Activated CD4-positive, alpha-beta T cell treated with anti-CD3 and anti-CD28 coated beads for 48 hours (primary cell): ENCODE data around the gene ZNF534.
"Not testable (repeated sequence)": the region's sequence is repeated elsewhere in the genome, so short reads cannot be mapped to it uniquely, and the experiment has no call there.

ENCODE experiments used
- DNase-seq: peaks from one replicate; pipeline ENCODE4 v3.0.0-alpha.2; 2020

Gene ZNF534

GRCh38 chr19:52428937-52429336 lies at the start of gene ZNF534:
Gene ZNF534, plus strand, starts transcription at chr19:52429148. Its CDS starts 2,327 bp downstream, at chr19:52431475.
- no peak for DNase-seq

DNA sequence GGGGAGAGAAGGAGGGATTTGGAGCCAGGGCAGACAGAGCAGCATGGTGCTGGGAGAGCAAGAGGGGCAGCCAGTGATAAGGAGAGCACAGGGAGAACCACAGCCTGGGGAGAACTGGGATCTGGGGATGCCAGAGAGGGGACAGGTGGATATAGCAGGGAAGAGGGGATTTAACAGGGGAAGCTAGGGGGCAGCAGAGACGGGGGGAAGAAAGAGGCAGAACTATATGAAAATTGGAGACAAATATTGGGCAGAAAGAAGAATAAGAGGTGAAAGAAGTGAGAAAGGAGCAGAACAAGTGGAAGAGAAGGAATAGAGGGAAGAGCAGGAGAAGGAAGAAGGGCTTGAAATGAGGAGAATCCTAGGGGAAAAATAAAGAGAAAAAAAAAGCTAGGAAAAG lies 37.8 kb upstream of the ZNF534 start:
- no peak for DNase-seq

GRCh38 chr19:52397310-52398080 lies 31.5 kb upstream of the ZNF534 start, which contains the start of gene ZNF528:
Gene ZNF528, plus strand, starts transcription at chr19:52397849. Its CDS starts 4,165 bp downstream, at chr19:52402014.
- peak; percentile 97 for DNase-seq

DNA sequence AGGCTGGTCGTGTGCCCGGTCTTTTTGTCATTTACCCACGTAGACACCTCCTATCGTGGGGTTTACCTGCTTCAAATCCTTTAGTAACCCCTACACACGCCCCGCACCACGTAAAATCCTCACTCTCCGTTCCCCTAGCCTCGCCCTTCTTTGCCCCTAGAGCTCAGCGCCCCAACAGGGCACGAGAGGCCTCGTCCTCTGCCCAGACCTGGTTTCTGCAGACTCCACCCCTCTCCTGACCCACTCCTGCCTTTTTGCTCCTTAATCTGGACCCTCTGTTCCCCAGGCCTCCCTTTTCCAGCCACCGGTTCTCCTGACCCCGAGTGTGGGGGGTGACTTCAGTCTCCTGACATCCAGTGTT lies 30.9 kb upstream of the ZNF534 start:
- peak; percentile 22 for DNase-seq

DNA sequence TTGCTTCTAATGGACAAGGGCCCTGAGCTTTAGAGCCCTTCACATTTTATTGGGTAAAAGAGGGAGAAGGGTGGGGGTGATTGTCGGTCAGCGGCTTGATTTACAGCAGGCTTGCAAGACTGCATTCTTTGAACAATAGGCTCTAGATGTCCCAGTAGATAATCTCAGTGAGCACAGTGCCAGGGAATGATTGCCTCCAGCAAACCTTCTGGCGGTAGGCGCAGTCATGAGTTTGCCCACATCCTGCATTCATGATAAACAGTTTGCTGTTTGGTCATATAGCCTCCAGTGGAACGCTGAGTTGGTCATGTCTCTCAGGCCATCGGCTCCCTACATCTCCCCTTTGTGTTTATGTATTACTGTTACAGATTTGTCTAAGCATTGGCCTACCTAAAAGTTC lies 18.7 kb upstream of the ZNF534 start:
- DNase-seq, result no peak

DNA sequence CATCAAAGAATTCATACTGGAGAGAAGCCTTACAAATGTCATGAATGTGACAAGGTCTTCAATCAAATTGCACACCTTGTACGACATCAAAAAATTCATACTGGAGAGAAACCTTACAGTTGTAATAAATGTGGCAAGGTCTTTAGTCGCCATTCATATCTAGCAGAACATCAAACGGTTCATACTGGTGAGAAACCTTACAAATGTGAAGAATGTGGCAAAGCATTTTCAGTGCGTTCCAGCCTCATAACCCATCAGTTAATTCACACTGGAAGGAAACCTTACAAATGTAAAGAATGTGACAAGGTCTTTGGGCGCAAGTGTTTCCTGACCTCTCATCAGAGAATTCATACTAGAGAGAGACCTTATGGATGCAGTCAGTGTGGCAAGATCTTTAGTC lies 13.2 kb upstream of the ZNF534 start:
- DNase-seq, result no peak

DNA sequence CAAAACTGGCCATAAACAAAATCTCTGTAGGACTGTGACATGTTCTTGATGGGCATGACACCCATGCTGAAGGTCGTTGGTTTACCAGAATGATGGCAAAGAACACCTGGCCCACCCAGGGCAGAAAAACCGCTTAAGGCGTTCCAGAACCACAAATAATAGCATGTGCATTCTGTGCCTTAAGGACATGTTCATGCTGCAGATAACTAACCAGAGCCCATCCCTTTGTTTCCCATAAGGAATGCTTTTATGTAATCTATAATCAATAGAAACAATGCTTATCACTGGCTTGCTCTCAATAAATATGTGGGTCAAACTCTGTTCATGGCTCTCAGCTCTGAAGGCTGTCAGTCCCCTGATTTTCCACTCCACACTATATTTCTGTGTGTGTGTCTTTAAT lies 13.2 kb downstream of the ZNF534 start:
- DNase-seq, result no peak

- no peak for DNase-seq
These were observed 15.6 kb downstream of the ZNF534 start for GRCh38 chr19:52444506-52444905.

- DNase-seq, result no peak
These were observed 22.3 kb downstream of the ZNF534 start for GRCh38 chr19:52451241-52451640.

- peak; percentile 81 for DNase-seq
These were observed 24.6 kb downstream of the ZNF534 start, which contains the start of gene ZNF578 for GRCh38 chr19:52453324-52454094. Gene ZNF578, plus strand, starts transcription at chr19:52453553. Its CDS starts 48,293 bp downstream, at chr19:52501846.

DNA sequence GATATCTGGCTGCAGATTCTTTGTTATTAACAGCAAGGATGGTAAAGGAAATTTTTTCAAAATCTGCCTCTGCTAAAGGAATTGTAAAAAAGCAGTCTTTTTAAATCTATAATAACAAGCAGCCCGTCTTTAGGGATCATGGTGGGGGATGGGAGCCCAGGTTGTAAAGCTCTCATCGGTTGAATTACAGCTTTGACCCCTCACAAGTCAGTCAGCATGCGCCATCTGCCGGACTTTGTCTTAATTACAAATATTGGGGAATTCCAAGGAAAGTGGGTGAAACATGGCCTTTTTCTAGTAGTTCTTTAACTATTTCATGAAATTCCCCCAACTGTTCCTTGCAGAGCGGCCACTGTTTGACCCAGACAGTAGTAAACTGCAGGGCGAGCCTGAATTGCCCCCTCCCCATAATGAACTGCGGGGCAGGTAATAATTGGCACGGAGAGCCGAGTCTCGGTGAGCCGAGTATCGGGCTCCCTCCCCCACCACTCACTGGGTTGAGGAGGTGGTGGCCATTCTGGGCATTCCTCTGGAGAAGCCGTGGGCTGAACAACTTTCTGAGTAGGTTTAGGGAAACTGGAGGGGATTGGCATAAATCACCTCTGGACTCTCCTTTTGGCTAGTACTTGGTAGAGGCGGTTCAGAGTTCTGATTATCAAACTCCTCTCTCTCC lies 36.0 kb downstream of the ZNF534 start:
- DNase-seq, result no peak

- no peak for DNase-seq
These were observed 44.9 kb downstream of the ZNF534 start for GRCh38 chr19:52473655-52474350.

DNA sequence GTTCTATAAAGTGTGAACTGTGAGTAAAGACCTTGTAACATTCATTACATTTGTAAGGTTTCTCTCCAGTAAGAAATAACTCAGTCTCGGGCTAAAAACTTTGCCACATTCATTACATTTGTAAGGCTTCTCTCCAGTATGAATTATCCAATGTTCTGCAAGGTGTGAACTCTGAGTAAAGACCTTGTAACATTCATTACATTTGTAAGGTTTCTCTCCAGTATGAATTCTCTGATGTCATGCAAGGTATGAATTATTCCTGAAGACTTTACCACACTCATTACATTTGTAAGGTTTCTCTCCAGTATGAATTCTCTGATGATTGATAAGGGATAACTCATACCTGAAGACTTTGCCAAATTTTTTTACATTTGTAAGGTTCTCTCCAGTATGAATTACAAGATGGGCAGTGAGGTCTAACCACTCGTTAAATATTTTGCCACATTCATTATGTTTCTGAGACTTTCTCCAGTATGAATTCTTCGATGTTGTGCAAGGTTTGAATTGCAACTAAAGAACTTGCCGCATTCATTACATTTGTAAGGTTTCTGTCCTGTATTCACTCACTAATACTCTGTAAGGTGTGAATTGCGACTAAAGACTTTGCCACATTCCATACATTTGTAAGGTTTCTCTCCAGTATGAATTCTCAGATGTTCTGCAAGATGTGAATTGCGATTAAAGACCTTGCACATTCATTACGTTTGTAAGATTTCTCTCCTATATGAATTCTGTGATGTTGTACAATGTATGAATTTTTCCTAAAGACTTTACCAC lies 45.6 kb downstream of the ZNF534 start:
- DNase-seq, result no peak

DNA sequence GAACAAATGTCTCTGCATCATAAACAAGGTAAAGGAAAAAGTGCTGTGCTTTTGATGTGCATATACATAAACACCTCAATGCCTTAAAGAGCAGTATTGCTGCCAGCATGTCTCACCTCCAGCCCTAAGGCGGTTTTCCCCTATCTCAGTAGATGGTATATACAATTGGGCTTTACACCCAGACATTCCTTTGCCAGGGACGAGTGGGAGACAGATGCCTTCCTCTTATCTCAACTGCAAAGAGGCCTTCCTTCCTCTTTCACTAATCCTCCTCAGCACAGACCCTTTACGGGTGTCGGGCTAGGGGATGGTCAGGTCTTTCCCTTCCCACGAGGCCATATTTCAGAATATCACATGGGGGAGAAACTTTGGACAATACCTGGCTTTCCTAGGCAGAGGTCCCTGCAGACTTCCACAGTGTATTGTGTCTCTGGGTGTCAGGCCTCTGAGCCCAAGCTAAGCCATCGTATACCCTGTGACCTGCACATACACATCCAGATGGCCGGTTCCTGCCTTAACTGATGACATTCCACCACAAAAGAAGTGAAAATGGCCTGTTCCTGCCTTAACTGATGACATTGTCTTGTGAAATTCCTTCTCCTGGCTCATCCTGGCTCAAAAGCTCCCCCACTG lies 55.3 kb downstream of the ZNF534 start:
- DNase-seq, result not testable (repeated sequence)

DNA sequence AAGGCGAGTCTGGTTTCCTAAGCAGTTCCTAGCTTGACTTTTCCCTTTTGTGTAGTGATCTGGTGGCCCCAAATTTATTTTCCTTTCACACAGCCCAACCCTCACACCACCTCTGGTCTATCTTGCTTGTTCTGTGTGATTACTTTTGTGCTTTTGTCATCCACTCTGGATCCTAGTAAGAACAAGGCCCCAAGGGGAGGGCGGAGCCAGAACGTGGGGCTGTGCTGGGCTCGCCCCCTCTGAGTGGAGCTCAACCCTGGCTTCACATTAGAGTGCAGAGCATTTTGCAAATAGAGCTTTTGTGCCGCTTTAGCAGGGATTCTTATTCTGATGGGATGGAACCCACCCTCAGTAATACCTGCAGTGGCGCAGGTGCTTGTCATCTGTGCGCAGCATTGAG lies 56.1 kb downstream of the ZNF534 start:
- not testable (repeated sequence) for DNase-seq

DNA sequence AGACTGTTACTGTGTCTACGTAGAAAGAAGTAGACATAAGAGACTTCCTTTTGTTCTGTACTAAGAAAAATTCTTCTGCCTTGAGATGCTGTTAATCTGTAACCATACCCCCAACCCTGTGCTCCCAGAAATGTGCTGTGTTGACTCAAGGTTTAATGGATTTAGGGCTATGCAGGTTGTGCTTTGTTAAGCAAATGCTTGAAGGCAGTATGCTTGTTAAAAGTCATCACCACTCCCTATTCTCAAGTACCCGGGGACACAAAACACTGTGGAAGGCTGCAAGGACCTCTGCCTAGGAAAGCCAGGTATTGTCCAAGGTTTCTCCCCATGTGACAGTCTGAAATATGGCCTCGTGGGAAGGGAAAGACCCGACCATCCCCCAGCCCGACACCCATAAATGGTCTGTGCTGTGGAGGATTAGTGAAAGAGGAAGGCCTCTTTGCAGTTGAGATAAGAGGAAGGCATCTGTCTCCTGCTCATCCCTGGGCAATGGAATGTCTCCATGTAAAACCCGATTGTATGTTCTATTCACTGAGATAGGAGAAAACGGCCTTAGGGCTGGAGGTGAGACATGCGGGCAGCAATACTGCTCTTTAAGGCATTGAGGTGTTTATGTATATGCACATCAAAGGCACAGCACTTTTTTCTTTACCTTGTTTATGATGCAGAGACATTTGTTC lies 56.8 kb downstream of the ZNF534 start:
- not testable (repeated sequence) for DNase-seq

DNA sequence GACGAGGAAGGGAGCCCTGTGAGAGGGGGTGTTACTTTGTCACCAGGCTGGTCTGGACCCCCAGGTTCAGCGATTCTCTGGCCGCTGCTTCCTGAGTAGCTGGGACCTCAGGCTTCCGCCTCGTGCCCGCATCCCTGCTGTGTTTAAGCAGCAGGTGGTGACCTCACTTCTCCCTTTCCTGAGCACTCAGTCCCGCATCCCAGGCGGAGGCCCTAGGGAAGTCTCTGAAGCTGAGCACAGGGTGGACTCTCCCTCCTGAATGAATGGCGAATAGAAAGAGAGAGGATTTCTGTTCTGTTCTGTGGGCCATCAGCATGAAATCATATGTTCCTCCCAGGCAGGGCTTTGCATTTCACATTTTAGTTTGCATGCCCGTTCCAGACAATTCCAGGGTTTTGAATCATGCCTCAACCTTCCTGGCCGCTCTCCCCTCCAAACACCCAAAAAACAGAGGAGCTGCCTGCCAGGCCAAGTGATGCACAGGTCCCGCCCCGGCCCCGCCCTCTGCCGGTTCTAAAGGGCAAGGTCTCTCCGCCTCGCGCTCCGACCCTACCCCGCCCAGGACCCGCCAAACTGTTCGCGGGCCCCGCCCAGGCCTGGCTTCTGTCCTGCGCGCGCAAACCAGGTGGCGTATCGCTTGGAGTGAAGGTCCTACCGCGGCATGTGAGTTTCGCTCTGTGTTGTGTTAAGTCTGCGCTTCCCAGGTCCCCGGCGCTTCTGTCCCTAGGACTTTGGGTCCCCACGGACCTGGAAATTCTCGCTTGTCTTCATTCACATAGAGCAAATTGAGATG lies 63.4 kb downstream of the ZNF534 start:
- DNase-seq, result peak; percentile 9

DNA sequence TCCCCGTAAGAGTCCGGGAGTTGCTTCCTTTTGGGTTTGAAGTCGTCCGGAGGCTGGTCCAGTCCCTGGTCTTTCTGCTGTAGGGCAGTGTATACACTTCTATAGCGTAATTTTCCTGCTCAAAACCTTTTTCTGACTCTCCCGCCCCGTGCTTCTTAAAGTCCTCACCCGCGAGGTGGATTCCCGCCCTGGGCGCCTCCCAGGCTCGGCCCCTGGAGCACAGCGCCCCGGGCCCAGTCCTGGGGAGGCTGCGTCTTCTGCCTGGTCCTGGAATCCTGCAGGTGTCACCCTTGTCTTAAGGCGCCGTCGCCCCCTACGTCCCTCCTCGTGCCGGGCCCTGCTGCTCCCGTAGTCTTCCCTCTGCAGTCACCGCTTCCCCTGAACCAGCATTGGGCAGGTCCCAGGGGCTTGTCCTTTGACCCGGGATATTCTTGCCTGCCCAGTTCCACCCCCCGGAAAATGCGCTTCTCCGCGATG lies 64.1 kb downstream of the ZNF534 start:
- peak; percentile 2 for DNase-seq

GRCh38 chr19:52494518-52494917 lies 65.6 kb downstream of the ZNF534 start:
- no peak for DNase-seq

DNA sequence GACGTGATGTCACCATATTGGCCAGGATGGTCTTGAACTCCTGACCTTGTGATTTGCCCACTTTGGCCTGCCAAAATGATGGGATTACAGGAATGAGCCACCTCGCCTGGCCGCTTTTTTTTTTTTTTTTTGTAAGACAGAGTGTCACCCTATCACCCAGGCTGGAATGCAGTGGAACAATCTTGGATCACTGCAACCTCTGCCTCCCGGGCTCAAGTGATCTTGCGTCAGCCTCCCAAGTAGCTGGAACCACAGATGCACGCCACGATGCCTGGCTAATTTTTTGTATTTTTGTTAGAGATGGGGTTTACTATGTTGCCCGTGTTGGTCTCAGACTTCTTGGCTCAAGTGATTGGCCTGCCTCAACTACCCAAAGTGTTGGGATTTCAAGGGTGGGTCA lies 69.6 kb downstream of the ZNF534 start:
- DNase-seq, result no peak
